ENCODE measurements around the gene CNST.

Gene CNST

DNA sequence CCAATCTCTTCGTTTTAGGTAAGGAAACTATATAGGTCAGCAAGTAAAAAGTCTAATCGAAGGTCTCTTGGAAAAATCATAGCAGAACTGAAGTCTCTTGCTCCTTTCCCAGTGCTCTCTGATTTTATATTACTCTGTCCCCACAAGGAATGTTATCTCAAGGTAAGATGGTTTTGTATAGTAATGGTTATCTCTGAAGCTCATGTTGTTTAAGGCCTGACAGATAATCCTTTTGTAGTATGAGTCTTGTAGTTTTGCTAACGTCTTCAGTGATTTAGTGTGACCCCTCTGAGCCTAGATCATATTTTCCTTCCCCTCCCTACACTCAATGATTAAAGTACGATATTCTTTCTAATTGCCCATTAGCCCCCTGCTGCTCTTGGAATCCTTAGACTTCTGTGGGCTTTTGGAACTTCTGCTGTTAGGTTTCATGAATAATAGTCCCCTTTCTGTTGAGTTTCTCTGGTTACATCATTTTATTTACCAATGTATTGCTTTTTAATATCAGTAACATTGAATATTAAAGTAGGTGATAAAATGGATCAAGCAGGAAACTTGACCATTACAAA is 52.1 kb downstream of the CNST start:
- WGBS (ENCODE audit: extremely low coverage, insufficient coverage, low lambda C conversion rate), result no CpG with 5 or more reads among the region's 4 CpGs
- no peak overlapping the region for H3K27ac ChIP-seq (ENCODE audit: low read depth, low read length)
- no peak overlapping the region for H3K4me3 ChIP-seq (ENCODE audit: low read length)

DNA sequence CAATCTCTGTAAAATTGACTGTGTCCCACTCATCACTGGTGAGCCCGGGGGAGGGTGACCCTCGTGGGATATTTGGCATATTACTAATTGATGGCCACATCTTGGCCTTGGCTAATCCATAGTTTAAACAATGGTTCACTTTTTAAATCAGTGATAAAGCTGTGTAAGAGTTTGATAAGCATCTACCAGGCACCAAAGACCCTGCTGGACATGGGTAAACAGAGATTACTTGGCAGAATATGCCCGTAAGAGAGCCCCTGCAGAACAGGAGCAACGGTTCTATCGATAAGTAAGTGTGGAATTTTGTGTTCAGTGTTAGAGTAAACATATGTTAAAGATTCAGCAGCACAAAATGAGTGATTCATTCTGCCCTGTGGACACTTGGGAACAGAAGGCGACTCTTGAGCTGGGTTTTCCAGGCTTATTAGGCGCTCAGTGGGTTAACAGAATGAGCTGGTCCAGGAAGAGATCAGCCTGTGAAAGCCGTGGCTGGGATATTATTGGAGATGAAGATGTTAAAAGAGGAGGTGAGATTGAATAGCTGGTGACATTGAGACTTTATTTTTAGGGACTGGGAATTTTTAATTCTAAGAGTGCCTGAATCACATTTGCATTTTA is 55.9 kb downstream of the CNST start:
- Histone ChIP-seq H3K4me2 (ENCODE audit: low read length) (no peak overlapping the region), H3K4ac (ENCODE audit: low read depth, low read length) (no peak overlapping the region), H2BK120ac (ENCODE audit: low read depth, low read length) (no peak overlapping the region), H4K8ac (ENCODE audit: low read depth, low read length) (no peak overlapping the region), H3K18ac (ENCODE audit: low read length) (no peak overlapping the region), H3K36me3 (ENCODE audit: control insufficient read depth, insufficient read depth, low read length) (no peaks in the 10 kb centered on the region), H3K27me3 (ENCODE audit: insufficient read depth, low read length, poor library complexity) (no peaks in the 10 kb centered on the region), H3K79me2 (ENCODE audit: control insufficient read depth, insufficient read depth, low read length) (no peaks in the 10 kb centered on the region), H2BK15ac (replicated peaks; ENCODE audit: low read depth) (no peak overlapping the region), H3K4me1 (ENCODE audit: control insufficient read depth, low read depth, low read length) (no peaks in the 10 kb centered on the region), H3K4me3 (ENCODE audit: low read length) (no peak overlapping the region), H3K79me1 (ENCODE audit: low read length) (no peaks in the 10 kb centered on the region), H3K23ac (ENCODE audit: low read length) (no peak overlapping the region), H2AK5ac (ENCODE audit: low read length) (no peak overlapping the region), H3K9ac (ENCODE audit: low read length) (no peak overlapping the region), H2BK5ac (ENCODE audit: low read length) (no peak overlapping the region), H3K27ac (ENCODE audit: low read depth, low read length) (no peak overlapping the region), H4K5ac (ENCODE audit: low read length) (no peak overlapping the region), H3K56ac (ENCODE audit: low read length) (no peak overlapping the region)
- no peak for DNase-seq
- WGBS (ENCODE audit: extremely low coverage, insufficient coverage, low lambda C conversion rate), result no CpG with 5 or more reads among the region's 8 CpGs

More for the DNA sequence above, 52.1 kb downstream of the CNST start:
- H3K4me2 ChIP-seq (ENCODE audit: low read length), result no peak overlapping the region
- H3K4me1 ChIP-seq (ENCODE audit: control insufficient read depth, low read depth, low read length), result no peaks in the 10 kb centered on the region
- H4K8ac ChIP-seq (ENCODE audit: low read depth, low read length), result no peak overlapping the region
- no peak overlapping the region for H4K5ac ChIP-seq (ENCODE audit: low read length)
- no peak overlapping the region for H3K56ac ChIP-seq (ENCODE audit: low read length)
- H3K79me2 ChIP-seq (ENCODE audit: control insufficient read depth, insufficient read depth, low read length), result no peaks in the 10 kb centered on the region
- H2BK15ac ChIP-seq (replicated peaks; ENCODE audit: low read depth), result no peak overlapping the region
- H3K9ac ChIP-seq (ENCODE audit: low read length), result no peak overlapping the region
- H2BK5ac ChIP-seq (ENCODE audit: low read length), result no peak overlapping the region
- H3K4ac ChIP-seq (ENCODE audit: low read depth, low read length), result no peak overlapping the region
- H3K18ac ChIP-seq (ENCODE audit: low read length), result no peak overlapping the region
- no peaks in the 10 kb centered on the region for H3K27me3 ChIP-seq (ENCODE audit: insufficient read depth, low read length, poor library complexity)
- peak; percentile 26 for DNase-seq
- H3K36me3 ChIP-seq (ENCODE audit: control insufficient read depth, insufficient read depth, low read length), result no peaks in the 10 kb centered on the region
- no peak overlapping the region for H3K23ac ChIP-seq (ENCODE audit: low read length)
- H2AK5ac ChIP-seq (ENCODE audit: low read length), result no peak overlapping the region
- H3K79me1 ChIP-seq (ENCODE audit: low read length), result no peaks in the 10 kb centered on the region
- H2BK120ac ChIP-seq (ENCODE audit: low read depth, low read length), result no peak overlapping the region

GRCh38 chr1:246624091-246624490 is 57.8 kb downstream of the CNST start:
- DNase-seq, result no peak
- H3K79me1 ChIP-seq (ENCODE audit: low read length), result no peaks in the 10 kb centered on the region
- no peak overlapping the region for H3K9ac ChIP-seq (ENCODE audit: low read length)
- no peak overlapping the region for H2BK15ac ChIP-seq (replicated peaks; ENCODE audit: low read depth)
- H3K4me1 ChIP-seq (ENCODE audit: control insufficient read depth, low read depth, low read length), result no peaks in the 10 kb centered on the region
- H3K27me3 ChIP-seq (ENCODE audit: insufficient read depth, low read length, poor library complexity), result no peaks in the 10 kb centered on the region
- no peak overlapping the region for H2BK5ac ChIP-seq (ENCODE audit: low read length)
- H3K4me3 ChIP-seq (ENCODE audit: low read length), result no peak overlapping the region
- H3K79me2 ChIP-seq (ENCODE audit: control insufficient read depth, insufficient read depth, low read length), result no peaks in the 10 kb centered on the region
- no peak overlapping the region for H3K4ac ChIP-seq (ENCODE audit: low read depth, low read length)
- no peak overlapping the region for H2AK5ac ChIP-seq (ENCODE audit: low read length)
- no peak overlapping the region for H4K8ac ChIP-seq (ENCODE audit: low read depth, low read length)
- H2BK120ac ChIP-seq (ENCODE audit: low read depth, low read length), result no peak overlapping the region
- no peak overlapping the region for H3K23ac ChIP-seq (ENCODE audit: low read length)
- H4K5ac ChIP-seq (ENCODE audit: low read length), result no peak overlapping the region
- WGBS (ENCODE audit: extremely low coverage, insufficient coverage, low lambda C conversion rate), result no CpG with 5 or more reads among the region's 5 CpGs
- H3K4me2 ChIP-seq (ENCODE audit: low read length), result no peak overlapping the region
- no peaks in the 10 kb centered on the region for H3K36me3 ChIP-seq (ENCODE audit: control insufficient read depth, insufficient read depth, low read length)
- H3K18ac ChIP-seq (ENCODE audit: low read length), result no peak overlapping the region
- H3K27ac ChIP-seq (ENCODE audit: low read depth, low read length), result no peak overlapping the region
- no peak overlapping the region for H3K56ac ChIP-seq (ENCODE audit: low read length)

DNA sequence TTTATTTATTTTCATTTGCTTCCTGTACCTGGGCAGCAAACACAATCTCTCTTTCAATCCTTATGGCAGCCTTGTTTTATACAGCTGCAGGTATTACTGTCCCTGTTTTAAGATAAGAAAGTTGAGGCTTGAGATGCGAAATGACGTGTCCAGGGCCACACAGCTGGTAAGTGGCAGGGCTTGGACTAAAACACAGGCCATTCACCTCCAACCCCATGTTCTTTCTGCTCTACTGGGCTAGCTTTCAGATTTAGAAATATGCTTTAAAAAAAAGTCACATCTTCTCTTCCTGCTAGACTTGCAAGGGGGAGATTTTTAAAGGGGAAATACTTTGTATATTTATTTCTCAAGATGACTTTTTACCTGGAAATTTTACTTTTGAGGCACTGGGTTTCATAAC is 62.8 kb downstream of the CNST start:
- no CpG with 5 or more reads among the region's 2 CpGs for WGBS (ENCODE audit: extremely low coverage, insufficient coverage, low lambda C conversion rate)
- Histone ChIP-seq H2BK15ac (replicated peaks; ENCODE audit: low read depth) (no peak overlapping the region), H3K56ac (ENCODE audit: low read length) (no peak overlapping the region), H3K79me1 (ENCODE audit: low read length) (no peaks in the 10 kb centered on the region), H3K23ac (ENCODE audit: low read length) (no peak overlapping the region), H2BK5ac (ENCODE audit: low read length) (no peak overlapping the region), H3K27ac (ENCODE audit: low read depth, low read length) (no peak overlapping the region), H3K79me2 (ENCODE audit: control insufficient read depth, insufficient read depth, low read length) (no peaks in the 10 kb centered on the region), H3K9ac (ENCODE audit: low read length) (no peak overlapping the region), H3K4me2 (ENCODE audit: low read length) (no peak overlapping the region), H3K18ac (ENCODE audit: low read length) (no peak overlapping the region), H3K4me1 (ENCODE audit: control insufficient read depth, low read depth, low read length) (no peaks in the 10 kb centered on the region), H3K4me3 (ENCODE audit: low read length) (no peak overlapping the region), H3K27me3 (ENCODE audit: insufficient read depth, low read length, poor library complexity) (no peaks in the 10 kb centered on the region), H3K36me3 (ENCODE audit: control insufficient read depth, insufficient read depth, low read length) (no peaks in the 10 kb centered on the region), H2AK5ac (ENCODE audit: low read length) (no peak overlapping the region), H2BK120ac (ENCODE audit: low read depth, low read length) (no peak overlapping the region), H3K4ac (ENCODE audit: low read depth, low read length) (no peak overlapping the region), H4K8ac (ENCODE audit: low read depth, low read length) (no peak overlapping the region), H4K5ac (ENCODE audit: low read length) (no peak overlapping the region)
- DNase-seq, result no peak

GRCh38 chr1:246629976-246630375 is 63.7 kb downstream of the CNST start:
- Histone ChIP-seq H3K27me3 (ENCODE audit: insufficient read depth, low read length, poor library complexity) (no peaks in the 10 kb centered on the region), H3K27ac (ENCODE audit: low read depth, low read length) (no peak overlapping the region), H3K79me1 (ENCODE audit: low read length) (no peaks in the 10 kb centered on the region), H3K36me3 (ENCODE audit: control insufficient read depth, insufficient read depth, low read length) (no peaks in the 10 kb centered on the region), H4K5ac (ENCODE audit: low read length) (no peak overlapping the region), H4K8ac (ENCODE audit: low read depth, low read length) (no peak overlapping the region), H2BK120ac (ENCODE audit: low read depth, low read length) (no peak overlapping the region), H3K4ac (ENCODE audit: low read depth, low read length) (no peak overlapping the region), H3K56ac (ENCODE audit: low read length) (no peak overlapping the region), H3K4me1 (ENCODE audit: control insufficient read depth, low read depth, low read length) (no peaks in the 10 kb centered on the region), H3K79me2 (ENCODE audit: control insufficient read depth, insufficient read depth, low read length) (no peaks in the 10 kb centered on the region), H2BK5ac (ENCODE audit: low read length) (no peak overlapping the region), H3K4me2 (ENCODE audit: low read length) (no peak overlapping the region), H3K4me3 (ENCODE audit: low read length) (no peak overlapping the region), H3K23ac (ENCODE audit: low read length) (no peak overlapping the region), H3K9ac (ENCODE audit: low read length) (no peak overlapping the region), H3K18ac (ENCODE audit: low read length) (no peak overlapping the region), H2BK15ac (replicated peaks; ENCODE audit: low read depth) (no peak overlapping the region), H2AK5ac (ENCODE audit: low read length) (no peak overlapping the region)
- WGBS (ENCODE audit: extremely low coverage, insufficient coverage, low lambda C conversion rate), result no CpG with 5 or more reads among the region's 5 CpGs
- no peak for DNase-seq

DNA sequence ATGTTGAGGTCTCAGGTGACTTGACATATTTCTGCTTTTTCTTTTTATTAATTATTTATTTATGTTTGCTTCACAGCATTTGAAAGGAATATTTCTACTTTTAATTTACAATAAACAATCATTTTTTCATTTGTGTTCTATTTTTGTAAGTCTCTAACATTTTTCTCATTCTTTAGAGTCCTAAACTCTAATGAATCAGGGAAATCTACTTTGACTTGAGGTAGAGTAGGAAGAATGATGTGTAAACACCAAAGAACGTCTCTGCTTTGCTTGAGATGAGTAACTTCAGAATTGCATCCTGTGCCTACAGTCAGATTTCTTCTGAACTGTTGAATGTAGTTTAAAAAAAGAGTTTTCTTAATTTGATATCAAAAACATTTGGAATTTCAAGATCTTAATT is 65.2 kb downstream of the CNST start:
- Histone ChIP-seq H2BK5ac (ENCODE audit: low read length) (no peak overlapping the region), H3K36me3 (ENCODE audit: control insufficient read depth, insufficient read depth, low read length) (no peaks in the 10 kb centered on the region), H3K79me1 (ENCODE audit: low read length) (no peaks in the 10 kb centered on the region), H4K8ac (ENCODE audit: low read depth, low read length) (no peak overlapping the region), H3K4ac (ENCODE audit: low read depth, low read length) (no peak overlapping the region), H3K56ac (ENCODE audit: low read length) (no peak overlapping the region), H3K27ac (ENCODE audit: low read depth, low read length) (no peak overlapping the region), H3K4me1 (ENCODE audit: control insufficient read depth, low read depth, low read length) (no peaks in the 10 kb centered on the region), H3K4me3 (ENCODE audit: low read length) (no peak overlapping the region), H2BK15ac (replicated peaks; ENCODE audit: low read depth) (no peak overlapping the region), H3K79me2 (ENCODE audit: control insufficient read depth, insufficient read depth, low read length) (no peaks in the 10 kb centered on the region), H3K23ac (ENCODE audit: low read length) (no peak overlapping the region), H3K18ac (ENCODE audit: low read length) (no peak overlapping the region), H3K27me3 (ENCODE audit: insufficient read depth, low read length, poor library complexity) (no peaks in the 10 kb centered on the region), H3K4me2 (ENCODE audit: low read length) (no peak overlapping the region), H2AK5ac (ENCODE audit: low read length) (no peak overlapping the region), H2BK120ac (ENCODE audit: low read depth, low read length) (no peak overlapping the region), H4K5ac (ENCODE audit: low read length) (no peak overlapping the region), H3K9ac (ENCODE audit: low read length) (no peak overlapping the region)
- no CpG with 5 or more reads among the region's 1 CpG for WGBS (ENCODE audit: extremely low coverage, insufficient coverage, low lambda C conversion rate)
- DNase-seq, result no peak

Measured in mesendoderm (in vitro differentiated cells).